Right ventricle myocardium superior (tissue), 1 donor: ENCODE measurements around the gene DLG1. TPM values are rescaled to one million over a fixed set of nuclear protein-coding genes. Genes with fewer than 3 reads are reported as not detected.
"Not testable (repeated sequence)": the region's sequence is repeated elsewhere in the genome, so short reads cannot be mapped to it uniquely, and the experiment has no call there.

Experiments used
- ATAC-seq: fragments of 200-7000 bp; cut with Tn5 transposase; one replicate; pipeline ENCODE4 v1.9.1; 2020; ENCODE audit warnings: mild to moderate bottlenecking; ENCODE audit not compliant: poor library complexity
- DNase-seq: peaks from one replicate; pipeline ENCODE4 v3.0.0-alpha.2; 2020
- intact Hi-C: fragments of 100-400 bp; cut with DNase I; formaldehyde crosslinking; loops from one replicate; pipeline ENCODE4 v1.11.2; 2022
- total RNA-seq: library from RNA; stranded (reverse); fragmentation: NEBNext Ultra II Directional; extraction: Animal tissue kit (Norgen Biotek cat#: 25700); gene quantifications from one replicate; pipeline ENCODE4 v1.2.1, GENCODE V29; 2021
- donor health status: DM: no; HTN: yes; CAD: no; lungs with severe emphysema.

DLG1 gene
- total RNA-seq, 1 donor from 2014 or later, result 40.7 TPM

- ATAC-seq (no peak), DNase-seq (no peak)
- intact Hi-C loops, result no loop called here
These were observed 1.9 kb downstream of the DLG1 start for GRCh38 chr3:197296545-197296944.

- no peak for ATAC-seq
- no peak for DNase-seq
- intact Hi-C loops, result no loop called here
These were observed 2.5 kb downstream of the DLG1 start for GRCh38 chr3:197295871-197296270.

GRCh38 chr3:197293605-197294237 lies 4.7 kb downstream of the DLG1 start:
- intact Hi-C loops, result no loop called here
- ATAC-seq, result no peak
- no peak for DNase-seq

GRCh38 chr3:197292648-197293047 lies 5.8 kb downstream of the DLG1 start:
- intact Hi-C loops, result no loop called here
- DNase-seq, result no peak
- ATAC-seq, result no peak

GRCh38 chr3:197292083-197292646 lies 6.2 kb downstream of the DLG1 start:
- no peak for DNase-seq
- ATAC-seq, result no peak

GRCh38 chr3:197289726-197290125 lies 8.7 kb downstream of the DLG1 start:
- no peak for DNase-seq
- ATAC-seq, result no peak
- intact Hi-C loops, result no loop called here

More at GRCh38 chr3:197292083-197292646, 6.2 kb downstream of the DLG1 start:
- intact Hi-C loops, result no loop called here

GRCh38 chr3:197286678-197287077 lies 11.7 kb downstream of the DLG1 start:
- no peak for DNase-seq
- no peak for ATAC-seq
- intact Hi-C loops, result no loop called here

- intact Hi-C loops, result no loop called here
- ATAC-seq (no peak), DNase-seq (no peak)
These were observed 12.9 kb downstream of the DLG1 start for GRCh38 chr3:197285557-197285956.

- ATAC-seq (no peak), DNase-seq (no peak)
- intact Hi-C loops, result no loop called here
These were observed 15.4 kb downstream of the DLG1 start for GRCh38 chr3:197283045-197283444.

GRCh38 chr3:197281849-197282248 lies 16.6 kb downstream of the DLG1 start:
- no peak for ATAC-seq
- DNase-seq, result no peak
- intact Hi-C loops, result no loop called here

- DNase-seq (no peak), ATAC-seq (no peak)
- intact Hi-C loops, result no loop called here
These were observed 18.3 kb downstream of the DLG1 start for GRCh38 chr3:197280156-197280555.

- DNase-seq, result no peak
- no peak for ATAC-seq
- intact Hi-C loops, result no loop called here
These were observed 19.5 kb downstream of the DLG1 start for GRCh38 chr3:197278933-197279332.

GRCh38 chr3:197276808-197277207 lies 21.6 kb downstream of the DLG1 start:
- intact Hi-C loops, DNase-seq, ATAC-seq: not testable (repeated sequence)

- DNase-seq, result no peak
- intact Hi-C loops, result no loop called here
- no peak for ATAC-seq
These were observed 27.7 kb downstream of the DLG1 start for GRCh38 chr3:197270558-197271317.

GRCh38 chr3:197269024-197269423 lies 29.4 kb downstream of the DLG1 start:
- ATAC-seq, result no peak
- no peak for DNase-seq
- intact Hi-C loops, result no loop called here

GRCh38 chr3:197268294-197268693 lies 30.1 kb downstream of the DLG1 start:
- ATAC-seq (no peak), DNase-seq (no peak)

GRCh38 chr3:197266331-197266730 lies 32.1 kb downstream of the DLG1 start:
- DNase-seq, result no peak
- intact Hi-C loops, result no loop called here
- no peak for ATAC-seq

More at GRCh38 chr3:197268294-197268693, 30.1 kb downstream of the DLG1 start:
- intact Hi-C loops, result no loop called here

GRCh38 chr3:197262709-197263108 lies 35.7 kb downstream of the DLG1 start:
- intact Hi-C loops, result no loop called here
- ATAC-seq, result no peak
- DNase-seq, result no peak

- intact Hi-C loops, result no loop called here
- DNase-seq (no peak), ATAC-seq (no peak)
These were observed 37.3 kb downstream of the DLG1 start for GRCh38 chr3:197261164-197261509.

GRCh38 chr3:197260491-197261163 lies 37.8 kb downstream of the DLG1 start:
- ATAC-seq (no peak), DNase-seq (no peak)
- intact Hi-C loops, result no loop called here
